WTC11 (cell line): Measurements from ENCODE around the gene CAPZB. TPM values are rescaled to one million over a fixed set of nuclear protein-coding genes. Genes with fewer than 3 reads are reported as not detected.

Source experiments
- ATAC-seq: fragments of 200-7000 bp; cut with Tn5 transposase; 2 replicates; pipeline ENCODE4 v1.10.0; 2021; ENCODE audit warnings: mild to moderate bottlenecking, moderate library complexity
- CTCF ChIA-PET: fragments of 300-600 bp; sonication (Branson Sonifier 250); formaldehyde crosslinking; loops from one replicate; lab custom pipeline; 2021; ENCODE audit warnings: antibody characterized with exemption; lab: Charles Lee
- POLR2A ChIA-PET: fragments of 350-600 bp; sonication (Branson Sonifier 250); formaldehyde crosslinking; loops from one replicate; lab custom pipeline; 2021; ENCODE audit warnings: antibody characterized with exemption; lab: Charles Lee
- DNase-seq: peaks from one replicate; pipeline ENCODE4 v3.0.0; 2021; ENCODE audit warnings: low spot score
- H3K27ac Mint-ChIP-seq: 2 replicates; pipeline ENCODE4 v1.8.0; 2021; ENCODE audit warnings: mixed read lengths
- H3K27me3 Mint-ChIP-seq: 2 replicates; pipeline ENCODE4 v1.8.0; 2021; ENCODE audit warnings: low read depth, mild to moderate bottlenecking, moderate library complexity, mixed read lengths
- H3K36me3 Mint-ChIP-seq: 2 replicates; pipeline ENCODE4 v1.8.0; 2021; ENCODE audit warnings: mixed read lengths
- H3K4me1 Mint-ChIP-seq: 2 replicates; pipeline ENCODE4 v1.8.0; 2022; ENCODE audit warnings: mixed read lengths
- H3K4me3 Mint-ChIP-seq: 2 replicates; pipeline ENCODE4 v1.8.0; 2021; ENCODE audit warnings: mild to moderate bottlenecking, moderate library complexity, mixed read lengths
- H3K9me3 Mint-ChIP-seq: 2 replicates; pipeline ENCODE4 v1.8.0; 2021; ENCODE audit warnings: mixed read lengths
- AFF4 ChIP-seq: sonication (generic); formaldehyde crosslinking; IDR thresholded peaks from 2 replicates; pipeline ENCODE4 v1.8.1; 2023; ENCODE audit warnings: mild to moderate bottlenecking, missing genetic modification reagents, borderline replicate concordance
- CDX4 ChIP-seq: fragments of 250-450 bp; sonication (Bioruptor Pico); IDR thresholded peaks from 2 replicates; pipeline ENCODE4 v1.9.0; 2021; ENCODE audit warnings: moderate library complexity, mild to moderate bottlenecking, inconsistent platforms, borderline replicate concordance
- CREM ChIP-seq: sonication (generic); formaldehyde crosslinking; IDR thresholded peaks from 2 replicates; pipeline ENCODE4 v1.8.1; 2022; ENCODE audit warnings: mild to moderate bottlenecking, missing genetic modification reagents, moderate library complexity
- E2F5 ChIP-seq: sonication (generic); formaldehyde crosslinking; IDR thresholded peaks from 2 replicates; pipeline ENCODE4 v1.8.1; 2022; ENCODE audit warnings: mild to moderate bottlenecking, moderate library complexity, missing genetic modification reagents
- ETV6 ChIP-seq: sonication (generic); formaldehyde crosslinking; IDR thresholded peaks from 2 replicates; pipeline ENCODE4 v1.8.1; 2022; ENCODE audit warnings: mild to moderate bottlenecking, missing genetic modification reagents
- HMGA2 ChIP-seq: fragments of 250-450 bp; sonication (Bioruptor Pico); IDR thresholded peaks from 2 replicates; pipeline ENCODE4 v1.4.0; 2021; ENCODE audit warnings: mild to moderate bottlenecking, moderate library complexity
- IRF1 ChIP-seq: sonication (generic); formaldehyde crosslinking; IDR thresholded peaks from 2 replicates; pipeline ENCODE4 v1.8.0; 2023; ENCODE audit warnings: missing genetic modification reagents
- KAT7 ChIP-seq: sonication (generic); formaldehyde crosslinking; IDR thresholded peaks from 2 replicates; pipeline ENCODE4 v1.8.1; 2023; ENCODE audit warnings: missing genetic modification reagents, mild to moderate bottlenecking, borderline replicate concordance
- MAX ChIP-seq: sonication (generic); formaldehyde crosslinking; IDR thresholded peaks from 2 replicates; pipeline ENCODE4 v1.8.0; 2022; ENCODE audit warnings: mild to moderate bottlenecking, missing genetic modification reagents
- NFE2L1 ChIP-seq: sonication (generic); formaldehyde crosslinking; IDR thresholded peaks from 2 replicates; pipeline ENCODE4 v1.8.1; 2023; ENCODE audit warnings: missing genetic modification reagents
- NR1H2 ChIP-seq: sonication (generic); formaldehyde crosslinking; IDR thresholded peaks from 2 replicates; pipeline ENCODE4 v1.9.0; 2021; ENCODE audit warnings: mild to moderate bottlenecking, moderate library complexity, missing genetic modification reagents
- NR2C2 ChIP-seq: sonication (generic); formaldehyde crosslinking; IDR thresholded peaks from 2 replicates; pipeline ENCODE4 v1.8.0; 2022; ENCODE audit warnings: mild to moderate bottlenecking, missing genetic modification reagents
- PRDM15 ChIP-seq: sonication (generic); formaldehyde crosslinking; IDR thresholded peaks from 2 replicates; pipeline ENCODE4 v1.8.0; 2022; ENCODE audit warnings: missing genetic modification reagents
- PREB ChIP-seq: sonication (generic); formaldehyde crosslinking; IDR thresholded peaks from 2 replicates; pipeline ENCODE4 v1.8.1; 2022; ENCODE audit warnings: mild to moderate bottlenecking, missing genetic modification reagents, moderate library complexity, borderline replicate concordance
- RELA ChIP-seq: sonication (generic); formaldehyde crosslinking; IDR thresholded peaks from 2 replicates; pipeline ENCODE4 v1.8.1; 2022; ENCODE audit warnings: missing genetic modification reagents, mild to moderate bottlenecking, borderline replicate concordance
- SMAD3 ChIP-seq: sonication (generic); formaldehyde crosslinking; IDR thresholded peaks from 2 replicates; pipeline ENCODE4 v1.8.0; 2022; ENCODE audit warnings: missing genetic modification reagents, mild to moderate bottlenecking, borderline replicate concordance
- USF2 ChIP-seq: sonication (generic); formaldehyde crosslinking; IDR thresholded peaks from 2 replicates; pipeline ENCODE4 v1.8.1; 2023; ENCODE audit warnings: mild to moderate bottlenecking, missing genetic modification reagents, moderate library complexity
- ZNF121 ChIP-seq: sonication (generic); formaldehyde crosslinking; IDR thresholded peaks from 2 replicates; pipeline ENCODE4 v1.8.0; 2023; ENCODE audit warnings: missing genetic modification reagents
- ZNF263 ChIP-seq: sonication (generic); formaldehyde crosslinking; IDR thresholded peaks from 2 replicates; pipeline ENCODE4 v1.8.1; 2022; ENCODE audit warnings: low read depth, mild to moderate bottlenecking, moderate library complexity, missing genetic modification reagents
- ZNF423 ChIP-seq: fragments of 250-450 bp; sonication (Bioruptor Pico); IDR thresholded peaks from 2 replicates; pipeline ENCODE4 v2.1.2; 2022; ENCODE audit warnings: mild to moderate bottlenecking, moderate library complexity
- ZNF671 ChIP-seq: fragments of 250-450 bp; sonication (Bioruptor Pico); IDR thresholded peaks from 2 replicates; pipeline ENCODE4 v1.8.0; 2021; ENCODE audit warnings: mild to moderate bottlenecking
- total RNA-seq: library from RNA; stranded (reverse); gene quantifications from 3 replicates; pipeline ENCODE4 v1.2.3, GENCODE V29; 2021

The CAPZB gene
- total RNA-seq, 1 experiment from 2014 or later: 348 TPM

GRCh38 chr1:19311931-19312781 lies 173.2 kb downstream of the CAPZB start, which contains the start of the genes AKR7A2 and SLC66A1:
Gene AKR7A2, minus strand, starts transcription at chr1:19312144. Its CDS starts 20 bp downstream, at chr1:19312124.
Gene SLC66A1, plus strand, starts transcription at chr1:19312326. Its CDS starts 5,352 bp downstream, at chr1:19317678.
- ATAC-seq: peak; percentile 95
- CTCF ChIA-PET: interaction anchor here (0.5 to 1.5 kb wide), 8 partner anchors 14 to 369 kb away, joined by 3 to 5 read pairs (median 4); no protein-coding TSS in a partner anchor
- H3K27ac Mint-ChIP-seq: no peak within 1 kb of the TSS
- POLR2A ChIA-PET: interaction anchor here (1.3 kb wide), 1 partner anchor 61 kb away, joined by 4 read pairs; the partner anchor contains the start of genes EMC1 and MRTO4
- H3K36me3 Mint-ChIP-seq: peaks cover 13% of the 10 kb centered on the region
- H3K4me3 Mint-ChIP-seq: peak within 1 kb of the TSS; percentile 94
- peak; percentile 92 for DNase-seq
- H3K9me3 Mint-ChIP-seq: no peaks in the 10 kb centered on the region
- peaks cover 13% of the 10 kb centered on the region for H3K4me1 Mint-ChIP-seq
- peaks cover 6% of the 10 kb centered on the region for H3K27me3 Mint-ChIP-seq
- TF ChIP-seq IRF1 (CRISPR knock-in tag) (no peak; the same call in 1 of the 2 replicates), ZNF423 (CRISPR knock-in tag) (no peak), PRDM15 (no peak), E2F5 (CRISPR knock-in tag) (peak; percentile 83; the same call in 1 of the 2 replicates), NR1H2 (CRISPR knock-in tag) (no peak), CREM (peak; percentile 55; the same call in 1 of the 2 replicates), NFE2L1 (CRISPR knock-in tag) (0 out of 2 replicates have a peak, but pooled peaks have one; percentile 32), ZNF263 (CRISPR knock-in tag) (no peak), USF2 (CRISPR knock-in tag) (peak; percentile 95), MAX (no peak; the same call in 1 of the 2 replicates), ZNF671 (CRISPR knock-in tag) (no peak), ETV6 (CRISPR knock-in tag) (peak; percentile 52; the same call in 1 of the 2 replicates), KAT7 (peak; percentile 92; the same call in 1 of the 2 replicates), PREB (CRISPR knock-in tag) (no peak; the same call in 1 of the 2 replicates), RELA (CRISPR knock-in tag) (peak; percentile 89), ZNF121 (CRISPR knock-in tag) (no peak), CDX4 (CRISPR knock-in tag) (no peak), NR2C2 (no peak), HMGA2 (CRISPR knock-in tag) (no peak), AFF4 (CRISPR knock-in tag) (no peak), SMAD3 (CRISPR knock-in tag) (no peak)
